Left lung (tissue), 10 donors: Measurements from ENCODE around the gene ATP1A4. TPM values are rescaled to one million over a fixed set of nuclear protein-coding genes. Genes with fewer than 3 reads are reported as not detected.

ENCODE experiments used
- ATAC-seq: fragments of 200-7000 bp; cut with Tn5 transposase; one replicate; pipeline ENCODE4 v1.9.1; 2020; ENCODE audit warnings: moderate library complexity
- DNase-seq, 4 donors: peaks; one replicate each; pipeline ENCODE4 v3.0.0-alpha.2; 2013 to 2020
- H3K27ac ChIP-seq, 2 donors: fragments of 200-600 bp; sonication (generic) in 1 of 2; one replicate each; pipeline versions ENCODE4 v1.5.0 to v1.8.0; 2020 to 2021
- H3K27me3 ChIP-seq, 2 donors: fragments of 200-600 bp; sonication (generic) in 1 of 2; one replicate each; pipeline versions ENCODE4 v1.5.0 to v1.8.0; 2020 to 2021
- H3K36me3 ChIP-seq, 2 donors: fragments of 200-600 bp; sonication (generic) in 1 of 2; one replicate each; pipeline versions ENCODE4 v1.5.0 to v1.8.0; 2020 to 2021
- H3K4me1 ChIP-seq, 2 donors: fragments of 200-600 bp; one replicate each; pipeline ENCODE4 v1.8.0; 2021
- H3K4me3 ChIP-seq, 2 donors: fragments of 200-600 bp; sonication (generic) in 1 of 2; one replicate each; pipeline versions ENCODE4 v1.5.0 to v1.8.0; 2020 to 2021; ENCODE audit warnings: mild to moderate bottlenecking in 1 of 2
- H3K9me3 ChIP-seq, 2 donors: fragments of 200-600 bp; sonication (generic) in 1 of 2; one replicate each; pipeline versions ENCODE4 v1.5.0 to v1.8.0; 2020 to 2021
- CTCF ChIP-seq, 2 donors: fragments of 200-600 bp; sonication (generic) in 1 of 2; IDR thresholded peaks; one replicate each; pipeline versions ENCODE4 v1.5.0 to v1.8.0; 2021; ENCODE audit warnings: antibody characterized with exemption in 2 of 2
- intact Hi-C, 2 donors: fragments of 100-400 bp; cut with DNase I; formaldehyde crosslinking; loops; one replicate each; pipeline versions ENCODE4 v1.11.2 to v1.14.2; 2022
- polyA plus RNA-seq, 6 donors: library from polyadenylated mRNA; unstranded; fragments of 120-200 nt; gene quantifications; one replicate each; pipeline ENCODE4 v1.2.1, GENCODE V29; 2013; ENCODE audit not compliant: insufficient read length in 6 of 6
- total RNA-seq, 2 donors: library from RNA; stranded (reverse); fragmentation: NEBNext Ultra II Directional; extraction: Animal tissue kit (Norgen Biotek cat#: 25700); gene quantifications; one replicate each; pipeline ENCODE4 v1.2.1, GENCODE V29; 2021
- donor health status: DM: no; HTN: yes; CAD: no.
- donor health status: DM: no; HTN: no; CAD: no.

Gene ATP1A4
- total and polyA plus RNA-seq, 8 donors = 0.10 to 0.26 (median 0.17) TPM; not detected in 2

DNA sequence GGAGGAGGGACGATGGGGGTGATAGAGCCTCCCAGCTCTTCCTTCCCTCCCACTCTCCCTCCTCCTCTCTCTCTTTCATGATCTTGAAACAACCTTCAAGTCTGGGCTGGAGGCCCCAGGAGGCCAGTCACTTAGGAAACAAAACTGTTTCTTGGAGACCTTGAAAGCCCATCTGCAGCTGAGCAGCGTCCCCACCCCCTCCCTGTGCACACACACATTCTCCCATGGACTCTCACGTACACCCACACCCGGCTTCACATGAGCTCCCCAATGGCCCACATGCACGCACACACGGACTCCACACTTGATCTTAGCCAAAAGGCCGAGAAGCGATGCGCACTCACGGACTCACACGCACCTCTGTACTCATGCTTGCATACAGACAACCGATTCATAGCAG lies 39.0 kb upstream of the ATP1A4 start:
- no peak for ATAC-seq
- TF ChIP-seq CTCF (IDR thresholded peaks at IDR 0.05) = no peak
- no peaks in the 10 kb centered on the region for H3K36me3 ChIP-seq
- no peak overlapping the region for H3K27ac ChIP-seq
- intact Hi-C loops = no loop called here
- H3K4me1 ChIP-seq = no peaks in the 10 kb centered on the region
- no peak for DNase-seq
- peaks cover 0 to 21% of the 10 kb centered on the region in 2 donors for H3K27me3 ChIP-seq
- H3K9me3 ChIP-seq = no peaks in the 10 kb centered on the region
- no peak overlapping the region for H3K4me3 ChIP-seq

- TF ChIP-seq CTCF (IDR thresholded peaks at IDR 0.05) = no peak
- Histone ChIP-seq H3K27me3 (peaks cover 0 to 27% of the 10 kb centered on the region in 2 donors), H3K27ac (no peak overlapping the region), H3K36me3 (no peaks in the 10 kb centered on the region), H3K9me3 (no peaks in the 10 kb centered on the region), H3K4me3 (no peak overlapping the region), H3K4me1 (peaks cover 0 to 3% of the 10 kb centered on the region in 2 donors)
- DNase-seq (no peak), ATAC-seq (no peak)
- intact Hi-C loops = no loop called here
These were observed 38.0 kb upstream of the ATP1A4 start for GRCh38 chr1:160113407-160113806.

GRCh38 chr1:160114085-160114484 lies 37.3 kb upstream of the ATP1A4 start:
- TF ChIP-seq CTCF (IDR thresholded peaks at IDR 0.05) = no peak
- intact Hi-C loops = no loop called here
- Histone ChIP-seq H3K9me3 (no peaks in the 10 kb centered on the region), H3K4me1 (peaks cover 0 to 3% of the 10 kb centered on the region in 2 donors), H3K4me3 (no peak overlapping the region), H3K36me3 (no peaks in the 10 kb centered on the region), H3K27me3 (peaks cover 0 to 27% of the 10 kb centered on the region in 2 donors), H3K27ac (no peak overlapping the region)
- ATAC-seq (no peak), DNase-seq (no peak)

GRCh38 chr1:160115545-160116282 lies 35.7 kb upstream of the ATP1A4 start, which contains the start of gene ATP1A2:
TSS of gene ATP1A2 (plus strand) at chr1:160115759. CDS start at chr1:160115862, 103 bp downstream.
- Histone ChIP-seq H3K4me3 (no peak within 1 kb of the TSS), H3K36me3 (no peaks in the 10 kb centered on the region), H3K4me1 (peaks cover 0 to 3% of the 10 kb centered on the region in 2 donors), H3K27ac (no peak within 1 kb of the TSS), H3K27me3 (peaks cover 0 to 19% of the 10 kb centered on the region in 2 donors), H3K9me3 (no peaks in the 10 kb centered on the region)
- TF ChIP-seq CTCF (IDR thresholded peaks at IDR 0.05) = no peak
- intact Hi-C loops = no loop called here
- ATAC-seq (no peak), DNase-seq (peak in 1 of 4 donors; percentile 47)

GRCh38 chr1:160116283-160117147 lies 34.9 kb upstream of the ATP1A4 start:
- intact Hi-C loops = no loop called here
- peaks cover 0 to 19% of the 10 kb centered on the region in 2 donors for H3K27me3 ChIP-seq
- H3K9me3 ChIP-seq = no peaks in the 10 kb centered on the region
- peaks cover 0 to 3% of the 10 kb centered on the region in 2 donors for H3K4me1 ChIP-seq
- H3K36me3 ChIP-seq = no peaks in the 10 kb centered on the region
- no peak overlapping the region for H3K27ac ChIP-seq
- no peak for TF ChIP-seq CTCF (IDR thresholded peaks at IDR 0.05)
- no peak for ATAC-seq
- DNase-seq = no peak
- no peak overlapping the region for H3K4me3 ChIP-seq
